GM12891 (cell line): ENCODE measurements around the gene SALL4.

Source experiments
- POLR2A ChIP-seq: IDR thresholded peaks from 2 replicates; pipeline ENCODE4 v1.6.1; 2011; ENCODE audit warnings: low read depth, low read length, control low read depth
- POLR2AphosphoS5 ChIP-seq: IDR thresholded peaks from 2 replicates; pipeline ENCODE4 v1.6.1; 2011; ENCODE audit warnings: low read depth, low read length, control low read depth
- TAF1 ChIP-seq: IDR thresholded peaks from 2 replicates; pipeline ENCODE4 v1.6.1; 2011; ENCODE audit warnings: low read depth, low read length, control low read depth

DNA sequence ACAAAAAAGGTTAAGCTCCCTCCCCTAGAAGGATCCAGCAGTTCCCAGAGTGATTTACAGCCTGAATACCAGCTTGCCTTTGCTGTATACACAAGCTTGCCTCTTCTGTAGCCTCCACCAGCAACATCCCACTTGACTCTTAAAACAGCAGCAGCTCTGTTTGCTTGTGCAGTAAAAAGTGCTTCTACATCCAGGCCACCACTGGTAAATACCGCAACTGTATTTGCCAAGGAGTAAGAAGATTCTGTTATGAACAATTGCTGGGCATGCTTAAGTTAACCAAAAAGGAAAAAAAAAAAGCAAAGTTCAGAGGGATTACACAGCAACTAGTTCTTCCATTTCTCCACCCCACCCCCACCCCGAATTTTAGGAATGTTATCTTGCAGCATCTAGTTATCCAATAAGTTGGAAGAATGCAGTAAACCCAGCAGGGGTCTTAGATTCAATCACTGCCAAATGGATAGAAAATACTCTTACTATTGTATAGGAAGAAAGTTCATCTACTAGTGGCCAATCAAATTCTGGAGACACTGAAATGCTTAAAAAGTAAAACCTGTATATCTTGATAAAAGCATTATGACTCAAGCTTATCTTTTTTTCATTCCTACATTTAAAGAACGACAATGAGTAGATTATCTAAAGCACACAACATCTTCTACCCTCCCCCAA lies 4.8 kb downstream of the SALL4 start:
- TF ChIP-seq TAF1 (no peak), POLR2AphosphoS5 (no peak), POLR2A (no peak)
